Measurements from ENCODE around the gene ASGR2. TPM values are rescaled to one million over a fixed set of nuclear protein-coding genes. Genes with fewer than 3 reads are reported as not detected.
A peak's percentile ranks its signal among the peaks of the same experiment; 100 is the strongest.

ASGR2 gene
- total RNA-seq, 1 donor from 2014 or later = not detected

- H3K4me1 Mint-ChIP-seq (ENCODE audit: low read depth) = peaks cover 2% of the 10 kb centered on the region
- H3K27ac Mint-ChIP-seq (ENCODE audit: unreplicated experiment) = no peak overlapping the region
- H3K36me3 Mint-ChIP-seq (ENCODE audit: low read depth) = no peaks in the 10 kb centered on the region
- peaks cover 14% of the 10 kb centered on the region for H3K27me3 Mint-ChIP-seq (ENCODE audit: low read depth)
- TF ChIP-seq CTCF (IDR thresholded peaks at IDR 0.05) = no peak
- H3K9me3 Mint-ChIP-seq (ENCODE audit: low read depth) = no peaks in the 10 kb centered on the region
- no peak overlapping the region for H3K4me3 Mint-ChIP-seq (ENCODE audit: unreplicated experiment)
- no peak for DNase-seq (ENCODE audit: low spot score)
Observed at GRCh38 chr17:7083592-7083991, 31.0 kb downstream of the ASGR2 start.

- Mint-ChIP-seq H3K36me3 (ENCODE audit: low read depth) (no peaks in the 10 kb centered on the region), H3K9me3 (ENCODE audit: low read depth) (no peaks in the 10 kb centered on the region), H3K4me1 (ENCODE audit: low read depth) (peaks cover 2% of the 10 kb centered on the region), H3K27me3 (ENCODE audit: low read depth) (peaks cover 16% of the 10 kb centered on the region), H3K27ac (ENCODE audit: unreplicated experiment) (no peak overlapping the region), H3K4me3 (ENCODE audit: unreplicated experiment) (no peak overlapping the region)
- no peak for TF ChIP-seq CTCF (IDR thresholded peaks at IDR 0.05)
- peak; percentile 33 for DNase-seq (ENCODE audit: low spot score)
Observed at GRCh38 chr17:7081341-7082062, 33.1 kb downstream of the ASGR2 start.

- no peak overlapping the region for H3K4me3 Mint-ChIP-seq (ENCODE audit: unreplicated experiment)
Observed at GRCh38 chr17:7080456-7081041, 34.1 kb downstream of the ASGR2 start.

GRCh38 chr17:7079581-7080455 is 34.8 kb downstream of the ASGR2 start, which contains the start of gene CLEC10A:
Gene CLEC10A, minus strand, starts transcription at chr17:7080251. Its CDS starts 1,439 bp downstream, at chr17:7078812.
- H3K4me1 Mint-ChIP-seq (ENCODE audit: low read depth) = peaks cover 2% of the 10 kb centered on the region
- peaks cover 17% of the 10 kb centered on the region for H3K27me3 Mint-ChIP-seq (ENCODE audit: low read depth)
- DNase-seq (ENCODE audit: low spot score) = peak; percentile 75
- no peak for TF ChIP-seq CTCF (IDR thresholded peaks at IDR 0.05)
- no peak within 1 kb of the TSS for H3K4me3 Mint-ChIP-seq (ENCODE audit: unreplicated experiment)
- no peaks in the 10 kb centered on the region for H3K9me3 Mint-ChIP-seq (ENCODE audit: low read depth)
- H3K36me3 Mint-ChIP-seq (ENCODE audit: low read depth) = no peaks in the 10 kb centered on the region
- H3K27ac Mint-ChIP-seq (ENCODE audit: unreplicated experiment) = no peak within 1 kb of the TSS

More at GRCh38 chr17:7080456-7081041, 34.1 kb downstream of the ASGR2 start:
- H3K9me3 Mint-ChIP-seq (ENCODE audit: low read depth) = no peaks in the 10 kb centered on the region
- peaks cover 2% of the 10 kb centered on the region for H3K4me1 Mint-ChIP-seq (ENCODE audit: low read depth)
- peaks cover 14% of the 10 kb centered on the region for H3K27me3 Mint-ChIP-seq (ENCODE audit: low read depth)
- peak; percentile 14 for DNase-seq (ENCODE audit: low spot score)
- no peaks in the 10 kb centered on the region for H3K36me3 Mint-ChIP-seq (ENCODE audit: low read depth)
- no peak for TF ChIP-seq CTCF (IDR thresholded peaks at IDR 0.05)
- no peak overlapping the region for H3K27ac Mint-ChIP-seq (ENCODE audit: unreplicated experiment)

GRCh38 chr17:7078711-7079110 is 35.9 kb downstream of the ASGR2 start:
- Mint-ChIP-seq H3K27ac (ENCODE audit: unreplicated experiment) (no peak overlapping the region), H3K27me3 (ENCODE audit: low read depth) (peaks cover 14% of the 10 kb centered on the region), H3K4me1 (ENCODE audit: low read depth) (peaks cover under 1% of the 10 kb centered on the region), H3K36me3 (ENCODE audit: low read depth) (no peaks in the 10 kb centered on the region), H3K9me3 (ENCODE audit: low read depth) (no peaks in the 10 kb centered on the region), H3K4me3 (ENCODE audit: unreplicated experiment) (no peak overlapping the region)
- peak; percentile 54 for DNase-seq (ENCODE audit: low spot score)
- no peak for TF ChIP-seq CTCF (IDR thresholded peaks at IDR 0.05)
